Uterus (tissue), 2 donors: ENCODE data around the gene NDUFAF5.

Experiments
- POLR2A ChIP-seq, 2 donors: fragments of 450-650 bp; IDR thresholded peaks; one replicate each; pipeline ENCODE4 v1.6.1; 2016; ENCODE audit warnings: antibody characterized with exemption in 2 of 2, mild to moderate bottlenecking in 1 of 2, moderate library complexity in 1 of 2
- TF ChIP-seq, protein P1 (sequence below), 4 experiments: fragments of 200-600 bp in 2 of 4; fragments of 450-650 bp in 2 of 4; sonication (generic) in 2 of 4; IDR thresholded peaks; one replicate each; pipeline ENCODE4 v1.5.1; 2016 to 2019; ENCODE audit warnings: antibody characterized with exemption in 4 of 4, mild to moderate bottlenecking in 2 of 4, moderate library complexity in 1 of 4

DNA sequence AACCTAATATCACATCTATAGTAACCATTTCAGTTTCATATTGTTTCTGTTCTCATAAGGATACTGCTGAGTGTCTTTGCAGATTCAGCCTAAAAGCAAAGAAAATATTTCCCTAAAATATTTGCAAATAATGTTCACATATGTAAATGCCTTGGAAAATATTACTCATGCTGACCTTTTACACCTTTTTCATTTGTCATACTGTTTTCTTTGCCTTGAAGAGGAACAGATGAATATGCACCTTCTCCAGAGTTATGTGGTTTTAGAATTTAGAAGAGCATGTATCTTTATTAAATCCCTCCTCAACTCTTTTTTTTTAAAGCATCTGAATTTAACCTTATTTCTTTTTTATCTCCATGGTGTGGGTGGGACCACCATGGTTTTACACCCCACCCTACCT, 32.5 kb downstream of the NDUFAF5 start:
- TF ChIP-seq POLR2A (IDR thresholded peaks at IDR 0.05), result no peak
- TF ChIP-seq, protein P1, sequence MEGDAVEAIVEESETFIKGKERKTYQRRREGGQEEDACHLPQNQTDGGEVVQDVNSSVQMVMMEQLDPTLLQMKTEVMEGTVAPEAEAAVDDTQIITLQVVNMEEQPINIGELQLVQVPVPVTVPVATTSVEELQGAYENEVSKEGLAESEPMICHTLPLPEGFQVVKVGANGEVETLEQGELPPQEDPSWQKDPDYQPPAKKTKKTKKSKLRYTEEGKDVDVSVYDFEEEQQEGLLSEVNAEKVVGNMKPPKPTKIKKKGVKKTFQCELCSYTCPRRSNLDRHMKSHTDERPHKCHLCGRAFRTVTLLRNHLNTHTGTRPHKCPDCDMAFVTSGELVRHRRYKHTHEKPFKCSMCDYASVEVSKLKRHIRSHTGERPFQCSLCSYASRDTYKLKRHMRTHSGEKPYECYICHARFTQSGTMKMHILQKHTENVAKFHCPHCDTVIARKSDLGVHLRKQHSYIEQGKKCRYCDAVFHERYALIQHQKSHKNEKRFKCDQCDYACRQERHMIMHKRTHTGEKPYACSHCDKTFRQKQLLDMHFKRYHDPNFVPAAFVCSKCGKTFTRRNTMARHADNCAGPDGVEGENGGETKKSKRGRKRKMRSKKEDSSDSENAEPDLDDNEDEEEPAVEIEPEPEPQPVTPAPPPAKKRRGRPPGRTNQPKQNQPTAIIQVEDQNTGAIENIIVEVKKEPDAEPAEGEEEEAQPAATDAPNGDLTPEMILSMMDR (IDR thresholded peaks at IDR 0.05), result no peak
